ENCODE results near the gene DLG2. TPM values are rescaled to one million over a fixed set of nuclear protein-coding genes. Genes with fewer than 3 reads are reported as not detected.

DLG2 gene
- total and polyA plus RNA-seq, 2 donors (not counting 3 experiments of a cell fraction or from before 2014, with no cell fraction given): 0.15 to 1.1 TPM

- no peak overlapping the region for H3K4me3 ChIP-seq (replicated peaks in 1 of 3; ENCODE audit: insufficient read depth in 1 of 3, low read depth in 1 of 3, low read length in 3 of 3)
- TF ChIP-seq, protein P1, sequence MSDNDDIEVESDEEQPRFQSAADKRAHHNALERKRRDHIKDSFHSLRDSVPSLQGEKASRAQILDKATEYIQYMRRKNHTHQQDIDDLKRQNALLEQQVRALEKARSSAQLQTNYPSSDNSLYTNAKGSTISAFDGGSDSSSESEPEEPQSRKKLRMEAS (IDR thresholded peaks at IDR 0.05; ENCODE audit: insufficient read depth, insufficient read length): no peak
- TF ChIP-seq GATA2 (IDR thresholded peaks at IDR 0.05; ENCODE audit: insufficient read depth, insufficient read length, low read depth, low read length) (no peak), CTCF (IDR thresholded peaks at IDR 0.05; ENCODE audit: extremely low read depth in 1 of 2, insufficient read depth in 1 of 2, low read depth in 1 of 2, low read length in 2 of 2) (no peak), JUN (IDR thresholded peaks at IDR 0.05; ENCODE audit: borderline replicate concordance, insufficient read depth, insufficient read length, low read depth) (no peak)
- no peaks in the 10 kb centered on the region for H3K79me2 ChIP-seq (ENCODE audit: control insufficient read depth, insufficient read depth, low read length)
- no peak overlapping the region for H2AFZ ChIP-seq (ENCODE audit: low read depth, low read length)
- BruUV-seq (replicated peaks): no TSS peak
- POLR2A ChIA-PET: no interaction called here
- dilution Hi-C loops (cut with MboI; ENCODE audit: extremely low pct_ligation_motif_present, low sequenced_read_pairs): no loop called here
- H3K4me1 ChIP-seq (ENCODE audit: control insufficient read depth, extremely low read depth, insufficient read depth, low read length): no peaks in the 10 kb centered on the region
- H3K4me2 ChIP-seq (ENCODE audit: insufficient read depth, low read length): no peak overlapping the region
- intact Hi-C loops (cut with micrococcal nuclease): no loop called here
- CTCF ChIA-PET: no interaction called here
- FAIRE-seq (no peak), DNase-seq (ENCODE audit: low read depth, low spot score) (no peak)
- no peak overlapping the region for H3K9ac ChIP-seq (replicated peaks; ENCODE audit: extremely low read depth, insufficient read depth, low read length)
- H3K27ac ChIP-seq (ENCODE audit: insufficient read depth, low read depth, low read length): no peak overlapping the region
- H3K27me3 ChIP-seq (ENCODE audit: control insufficient read depth in 2 of 2, insufficient read depth in 2 of 2, low read length in 2 of 2): no peaks in the 10 kb centered on the region
- H3K9me1 ChIP-seq (replicated peaks; ENCODE audit: control insufficient read depth, extremely low read depth, insufficient read depth, low read length): no peaks in the 10 kb centered on the region
- no peaks in the 10 kb centered on the region for H4K20me1 ChIP-seq (replicated peaks; ENCODE audit: control insufficient read depth, extremely low read depth, insufficient read depth, low read length)
- H3K9me3 ChIP-seq (replicated peaks; ENCODE audit: control insufficient read depth, insufficient read depth, low read length): no peaks in the 10 kb centered on the region
- no peaks in the 10 kb centered on the region for H3K36me3 ChIP-seq (ENCODE audit: control insufficient read depth in 2 of 2, extremely low read depth in 1 of 2, insufficient read depth in 2 of 2, low read length in 2 of 2)
Observed at GRCh38 chr11:85232559-85232958, 394.6 kb downstream of the DLG2 start.

DNA sequence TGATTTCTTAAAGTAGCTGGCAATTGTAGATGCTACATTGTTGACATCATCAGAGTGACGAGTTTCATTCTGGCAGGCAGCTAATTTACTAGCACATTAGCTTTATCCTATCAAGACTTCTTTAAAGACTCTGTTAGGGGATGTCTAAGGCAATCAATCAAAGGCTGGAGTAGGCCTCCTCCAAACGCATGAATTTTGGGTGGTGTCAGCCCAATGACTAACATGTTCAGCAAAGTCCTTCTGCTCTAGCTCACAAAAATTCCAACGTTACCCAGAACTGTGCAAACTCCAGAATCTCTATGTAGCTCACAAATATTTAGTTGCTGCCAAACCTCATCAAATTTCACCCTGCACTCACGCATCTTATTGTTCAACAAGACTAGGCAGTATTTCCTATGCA, 395.6 kb downstream of the DLG2 start:
- no TSS peak for BruUV-seq (replicated peaks)
- Histone ChIP-seq H3K4me1 (ENCODE audit: control insufficient read depth, extremely low read depth, insufficient read depth, low read length) (no peaks in the 10 kb centered on the region), H2AFZ (ENCODE audit: low read depth, low read length) (no peak overlapping the region), H3K27ac (ENCODE audit: insufficient read depth, low read depth, low read length) (no peak overlapping the region), H3K9ac (replicated peaks; ENCODE audit: extremely low read depth, insufficient read depth, low read length) (no peak overlapping the region), H3K9me3 (replicated peaks; ENCODE audit: control insufficient read depth, insufficient read depth, low read length) (no peaks in the 10 kb centered on the region), H3K4me3 (replicated peaks in 1 of 3; ENCODE audit: insufficient read depth in 1 of 3, low read depth in 1 of 3, low read length in 3 of 3) (no peak overlapping the region), H3K27me3 (ENCODE audit: control insufficient read depth in 2 of 2, insufficient read depth in 2 of 2, low read length in 2 of 2) (no peaks in the 10 kb centered on the region), H4K20me1 (replicated peaks; ENCODE audit: control insufficient read depth, extremely low read depth, insufficient read depth, low read length) (no peaks in the 10 kb centered on the region), H3K9me1 (replicated peaks; ENCODE audit: control insufficient read depth, extremely low read depth, insufficient read depth, low read length) (no peaks in the 10 kb centered on the region), H3K4me2 (ENCODE audit: insufficient read depth, low read length) (no peak overlapping the region), H3K36me3 (ENCODE audit: control insufficient read depth in 2 of 2, extremely low read depth in 1 of 2, insufficient read depth in 2 of 2, low read length in 2 of 2) (no peaks in the 10 kb centered on the region), H3K79me2 (ENCODE audit: control insufficient read depth, insufficient read depth, low read length) (no peaks in the 10 kb centered on the region)
- TF ChIP-seq POLR2AphosphoS5 (IDR thresholded peaks at IDR 0.05; ENCODE audit: insufficient read depth, low read depth, low read length) (no peak), FOS (IDR thresholded peaks at IDR 0.05; ENCODE audit: borderline replicate concordance, insufficient read depth, low read length) (no peak), MYC (IDR thresholded peaks at IDR 0.05; ENCODE audit: low read depth, low read length) (no peak), GATA2 (IDR thresholded peaks at IDR 0.05; ENCODE audit: insufficient read depth, insufficient read length, low read depth, low read length) (no peak), POLR2A (IDR thresholded peaks at IDR 0.05; ENCODE audit: low read depth, low read length) (no peak), EZH2 (IDR thresholded peaks at IDR 0.05; ENCODE audit: borderline replicate concordance, low read depth, low read length, severe bottlenecking) (no peak), CTCF (IDR thresholded peaks at IDR 0.05; ENCODE audit: extremely low read depth in 1 of 2, insufficient read depth in 1 of 2, low read depth in 1 of 2, low read length in 2 of 2) (no peak), JUN (IDR thresholded peaks at IDR 0.05; ENCODE audit: borderline replicate concordance, insufficient read depth, insufficient read length, low read depth) (no peak)
- TF ChIP-seq, protein P1 (IDR thresholded peaks at IDR 0.05; ENCODE audit: insufficient read depth, insufficient read length): no peak
- POLR2A ChIA-PET: no interaction called here
- CTCF ChIA-PET: no interaction called here
- FAIRE-seq: no peak
- no peak for DNase-seq (ENCODE audit: low read depth, low spot score)
- dilution Hi-C loops (cut with MboI; ENCODE audit: extremely low pct_ligation_motif_present, low sequenced_read_pairs) (no loop called here), intact Hi-C loops (cut with micrococcal nuclease) (no loop called here)
